Measurements from ENCODE around the gene FAXC. TPM values are rescaled to one million over a fixed set of nuclear protein-coding genes. Genes with fewer than 3 reads are reported as not detected.
"Not testable (repeated sequence)": the region's sequence is repeated elsewhere in the genome, so short reads cannot be mapped to it uniquely, and the experiment has no call there.

The FAXC gene
- total RNA-seq, 1 donor from 2014 or later: 0.07 TPM

DNA sequence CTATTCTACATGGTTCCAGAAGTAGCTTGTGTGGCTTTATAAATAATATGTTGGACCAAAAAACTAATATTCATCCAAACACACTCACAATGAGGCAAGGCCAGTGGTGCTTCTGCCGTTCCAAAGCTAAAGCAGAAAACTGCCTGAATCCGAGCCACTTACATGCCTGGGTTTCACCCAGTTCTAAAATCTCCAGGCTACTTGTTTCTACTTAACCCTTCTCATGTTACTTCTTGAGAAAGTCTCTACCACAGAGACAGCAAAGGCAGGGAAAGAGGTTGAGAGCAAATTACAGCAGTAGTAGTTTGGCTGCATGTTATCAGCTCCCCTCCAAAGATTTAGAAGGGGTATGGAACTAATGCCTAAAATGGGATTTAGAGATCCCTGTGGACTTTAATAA is 62.0 kb downstream of the FAXC start:
- no peak for DNase-seq (ENCODE audit: low read depth, low spot score)

DNA sequence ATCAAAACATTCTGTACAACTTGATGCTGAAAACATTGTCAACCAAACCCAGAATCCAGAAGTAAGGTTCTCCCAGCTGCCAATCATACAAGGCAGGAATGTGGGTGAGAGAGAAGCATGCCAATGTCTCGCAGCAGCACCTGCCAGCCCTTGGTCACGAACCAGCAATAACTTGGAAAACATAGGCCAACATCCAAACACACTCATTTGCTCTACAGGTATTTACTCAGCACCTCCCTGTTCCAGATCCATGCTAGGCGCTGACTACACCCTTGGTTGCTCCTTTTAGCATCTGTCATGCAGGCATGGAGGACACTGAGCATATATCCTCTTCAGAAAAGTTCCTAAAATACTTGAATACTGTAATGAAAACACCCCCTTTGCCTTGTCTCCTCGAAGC is 63.6 kb downstream of the FAXC start:
- DNase-seq (ENCODE audit: low read depth, low spot score): no peak

DNA sequence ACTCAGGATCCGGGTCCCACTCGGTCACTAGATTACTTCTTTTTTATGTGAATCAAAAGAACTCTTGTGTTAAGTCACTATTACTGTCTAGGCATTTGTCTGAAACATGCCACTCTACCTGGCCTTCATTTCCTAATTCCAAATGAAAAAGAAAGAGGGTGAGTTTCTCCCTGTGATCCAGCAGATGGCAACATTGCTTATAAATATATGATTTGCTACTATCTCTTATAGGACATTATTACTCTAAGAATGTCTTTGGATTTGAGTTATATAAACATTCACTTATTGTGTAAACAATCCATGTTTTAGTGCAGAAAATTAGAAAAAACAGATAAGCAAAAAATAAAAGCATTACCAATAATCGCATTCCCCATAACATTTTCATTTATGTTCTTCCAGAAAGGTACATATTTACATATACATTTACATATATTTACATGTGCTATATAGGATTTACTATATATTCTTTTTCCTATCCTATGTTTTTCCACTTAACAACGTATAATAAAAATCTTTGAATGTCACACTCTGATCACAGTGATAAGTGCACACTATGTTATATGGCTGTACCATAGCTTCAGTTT is 66.9 kb downstream of the FAXC start:
- no peak for DNase-seq (ENCODE audit: low read depth, low spot score)

DNA sequence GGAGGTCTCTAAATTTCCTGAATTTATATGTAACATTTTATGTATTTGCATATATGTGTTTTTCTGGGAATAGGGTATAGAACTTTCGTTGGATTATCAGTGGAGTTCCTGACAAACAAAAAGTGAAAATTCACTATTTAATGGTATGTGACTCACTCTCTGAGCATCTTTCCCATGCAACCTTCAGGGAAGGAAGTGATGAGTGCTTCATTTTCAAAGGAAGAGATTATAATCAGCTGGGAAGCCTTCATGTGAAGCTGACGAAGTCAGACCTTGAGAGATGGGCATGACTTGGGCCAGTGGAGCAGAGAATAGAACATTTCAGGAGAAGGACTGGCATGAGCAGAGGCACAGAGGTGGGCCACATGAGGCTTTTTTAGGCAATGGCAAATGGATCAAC is 72.7 kb downstream of the FAXC start:
- no peak for DNase-seq (ENCODE audit: low read depth, low spot score)

DNA sequence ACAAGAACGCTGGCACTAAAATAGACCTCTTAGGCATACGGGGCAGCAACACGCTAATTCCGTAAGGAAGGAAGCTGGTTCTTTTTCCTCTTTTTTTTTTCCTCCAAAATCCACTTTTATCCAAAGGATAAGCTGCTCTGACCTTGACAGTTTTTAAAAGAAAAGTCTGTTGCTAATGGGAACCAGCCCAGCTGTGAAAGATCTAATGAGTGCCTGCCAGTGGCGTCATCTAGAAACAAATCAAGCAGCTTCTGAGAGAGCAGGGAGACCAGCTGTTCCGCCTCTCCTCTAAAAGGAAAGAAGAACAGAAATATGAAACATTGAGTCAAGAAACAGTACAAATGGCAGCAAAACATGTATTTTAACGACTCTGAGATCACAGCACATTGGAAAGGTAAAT is 78.6 kb downstream of the FAXC start:
- no peak for DNase-seq (ENCODE audit: low read depth, low spot score)

DNA sequence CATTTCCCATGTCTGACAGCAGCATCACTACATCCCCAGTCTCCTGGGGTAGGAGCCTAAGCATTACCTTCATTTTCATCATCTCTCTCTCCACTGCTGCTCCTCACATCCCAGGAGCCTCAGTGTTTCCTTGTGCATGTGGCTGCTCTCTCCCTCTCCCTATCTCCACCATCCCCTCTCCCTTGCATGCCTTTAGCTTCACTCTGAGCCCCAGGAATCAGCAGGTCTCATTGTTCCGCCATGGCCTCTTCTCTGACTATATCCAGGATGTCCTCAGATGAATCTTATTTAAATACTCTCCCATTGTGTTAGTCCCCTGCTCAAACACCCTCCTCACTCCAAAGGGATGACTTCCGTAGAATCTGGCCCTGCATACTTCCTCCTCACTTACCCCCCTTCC is 79.4 kb downstream of the FAXC start:
- no peak for DNase-seq (ENCODE audit: low read depth, low spot score)

DNA sequence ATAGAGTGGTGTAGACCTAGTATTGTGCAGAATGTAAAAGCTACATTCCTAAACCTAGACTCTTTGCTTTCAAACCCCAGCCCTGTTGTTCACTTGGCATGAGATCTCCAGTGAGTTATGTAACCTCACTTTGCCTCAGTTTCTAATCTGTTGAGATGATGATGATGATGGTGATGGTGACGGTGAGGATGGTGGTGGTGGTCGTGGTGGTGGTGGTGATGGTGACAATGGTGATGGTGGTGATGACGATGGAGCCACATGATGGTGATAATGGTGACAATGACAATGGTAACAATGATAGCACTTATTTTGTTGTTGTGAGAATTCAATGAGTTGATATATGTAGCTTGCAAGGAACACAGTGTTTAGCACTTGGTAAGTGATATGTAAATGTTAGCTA is 80.3 kb downstream of the FAXC start:
- no peak for DNase-seq (ENCODE audit: low read depth, low spot score)

DNA sequence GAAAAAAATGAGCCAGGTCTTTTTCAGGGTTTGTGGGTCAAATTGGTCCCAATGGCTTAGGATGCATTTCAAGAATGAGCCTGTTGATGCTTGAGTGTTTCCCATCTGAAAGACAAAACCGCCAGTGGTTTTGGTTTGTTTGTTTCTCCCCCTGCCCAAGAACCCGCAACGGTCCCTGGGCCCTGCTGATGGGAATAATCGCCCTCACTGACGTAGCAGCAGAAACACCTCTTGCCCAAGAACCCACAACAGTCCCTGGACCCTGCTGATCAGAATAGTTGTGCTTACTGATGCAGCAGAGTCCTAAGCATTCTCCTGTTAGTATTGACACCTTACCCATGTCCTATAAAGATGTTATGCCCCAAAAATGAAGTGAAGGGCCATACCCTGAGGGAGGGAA is 82.5 kb downstream of the FAXC start:
- not testable (repeated sequence) for DNase-seq (ENCODE audit: low read depth, low spot score)

DNA sequence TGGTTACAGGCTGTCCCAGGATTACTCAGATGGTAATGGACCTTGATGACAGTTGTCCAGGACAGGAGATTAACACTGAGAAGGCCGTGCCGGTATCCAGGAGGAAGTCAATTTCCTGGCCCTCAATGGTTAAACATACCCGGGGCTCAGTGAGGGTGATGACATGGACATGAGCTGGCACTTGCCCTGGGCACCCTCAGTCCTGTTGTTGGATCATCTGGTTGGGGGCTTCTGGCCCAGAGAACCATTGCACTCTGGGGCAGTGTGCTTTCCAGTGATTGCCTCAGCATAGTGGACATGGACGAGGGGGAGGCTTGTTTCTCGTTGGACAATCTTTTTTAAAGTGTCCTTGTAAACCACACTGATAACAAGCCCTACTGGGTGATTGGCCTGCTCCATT is 84.0 kb downstream of the FAXC start:
- DNase-seq (ENCODE audit: low read depth, low spot score): not testable (repeated sequence)

DNA sequence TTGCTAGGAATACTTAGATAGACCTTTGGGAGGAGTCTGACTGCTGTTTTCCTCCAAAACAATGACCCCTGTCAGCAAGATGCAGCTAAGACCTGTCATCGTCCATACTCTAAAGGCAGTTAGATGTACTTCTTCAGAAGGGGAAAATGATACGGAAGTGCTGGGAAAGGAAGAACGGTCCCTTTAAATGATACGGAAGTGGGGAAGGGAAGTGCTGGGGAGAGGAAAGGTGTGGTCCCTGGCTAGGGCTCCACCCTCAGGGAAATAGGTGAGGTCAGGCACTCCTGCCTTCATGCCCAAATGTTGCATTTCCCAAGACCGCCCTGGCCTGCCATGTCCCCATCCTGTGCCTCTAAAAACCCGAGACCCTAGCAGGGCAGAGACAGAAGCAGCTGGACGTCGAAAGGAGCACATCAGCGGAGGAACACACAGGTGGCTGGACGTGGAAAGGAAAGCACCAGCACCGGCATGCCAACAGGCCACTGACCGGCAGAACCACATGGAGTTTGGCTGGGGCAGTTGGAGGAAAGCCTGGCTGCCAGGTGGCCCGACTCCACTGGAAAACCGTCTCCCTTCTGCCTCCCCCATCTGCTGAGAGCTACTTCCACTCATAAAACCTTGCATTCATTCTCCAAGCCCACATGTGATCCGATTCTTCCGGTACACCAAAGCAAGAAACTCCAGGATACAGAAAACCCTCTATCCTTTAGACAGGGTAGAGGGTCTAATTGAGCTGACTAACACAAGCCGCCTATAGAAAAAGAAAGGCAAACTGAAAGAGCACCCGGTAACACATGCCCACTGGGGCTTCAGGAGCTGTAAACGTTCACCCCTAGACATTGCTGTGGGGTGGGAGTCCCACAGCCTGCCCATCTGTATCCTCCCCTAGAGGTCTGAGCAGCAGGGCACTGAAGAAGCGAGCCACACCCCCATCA is 94.6 kb downstream of the FAXC start:
- no peak for DNase-seq (ENCODE audit: low read depth, low spot score)

DNA sequence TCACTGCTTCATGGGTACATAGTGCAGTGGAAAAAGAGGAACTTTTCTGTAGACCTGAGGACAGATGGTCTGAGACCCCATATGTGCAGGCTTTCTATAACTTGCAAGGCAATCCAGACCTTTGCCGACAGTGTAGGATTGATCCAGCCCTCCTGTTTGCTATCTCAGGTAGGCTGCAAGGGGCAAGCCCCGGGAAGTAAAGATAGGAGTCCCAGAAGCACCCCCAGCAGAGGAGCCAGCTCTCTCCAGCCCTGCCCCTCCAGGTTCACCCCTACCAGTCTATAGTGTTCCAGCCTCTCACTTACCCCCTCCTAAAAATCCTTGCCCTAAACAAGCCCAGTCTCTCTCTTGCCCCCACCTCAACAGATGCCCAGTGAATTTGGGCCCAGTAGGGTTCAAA is 96.2 kb downstream of the FAXC start:
- DNase-seq (ENCODE audit: low read depth, low spot score): no peak

DNA sequence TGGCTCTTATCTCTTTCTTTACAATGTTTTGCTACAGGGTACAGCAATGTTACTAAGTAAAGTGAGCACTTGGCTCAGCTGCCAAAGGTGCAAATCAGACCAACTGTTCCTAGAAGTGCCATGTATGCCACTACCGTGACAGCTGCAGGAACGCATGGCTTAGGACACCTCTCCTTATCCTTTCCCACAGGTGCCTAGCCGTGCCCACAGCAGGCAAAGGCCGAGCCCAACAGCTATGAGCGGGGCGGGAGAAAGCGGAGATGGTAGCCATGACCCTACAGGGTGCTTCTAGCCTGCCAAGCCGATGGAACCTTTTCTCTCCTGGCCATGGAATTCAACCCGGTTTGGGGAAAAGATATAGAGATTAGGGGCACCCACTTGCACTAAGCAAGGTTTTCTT is 97.1 kb downstream of the FAXC start:
- no peak for DNase-seq (ENCODE audit: low read depth, low spot score)

DNA sequence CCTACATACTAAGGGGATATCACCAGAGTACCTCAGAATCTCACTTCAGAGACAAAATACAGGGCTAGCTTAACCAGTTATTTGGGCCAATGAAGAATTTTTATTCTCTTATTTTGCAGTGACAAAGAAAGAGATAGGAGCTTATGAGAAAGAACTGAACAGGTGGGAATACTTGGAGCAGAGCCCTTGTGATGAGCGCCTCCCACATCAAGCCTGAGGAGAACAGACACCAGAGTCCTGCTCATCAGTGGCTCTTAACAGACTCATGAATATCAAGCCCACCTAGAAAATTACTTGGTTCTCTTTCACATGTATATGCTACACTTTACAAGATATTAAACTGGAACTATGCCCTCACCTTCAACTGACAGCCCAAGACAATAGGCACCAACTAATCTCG is 99.0 kb downstream of the FAXC start:
- DNase-seq (ENCODE audit: low read depth, low spot score): no peak

DNA sequence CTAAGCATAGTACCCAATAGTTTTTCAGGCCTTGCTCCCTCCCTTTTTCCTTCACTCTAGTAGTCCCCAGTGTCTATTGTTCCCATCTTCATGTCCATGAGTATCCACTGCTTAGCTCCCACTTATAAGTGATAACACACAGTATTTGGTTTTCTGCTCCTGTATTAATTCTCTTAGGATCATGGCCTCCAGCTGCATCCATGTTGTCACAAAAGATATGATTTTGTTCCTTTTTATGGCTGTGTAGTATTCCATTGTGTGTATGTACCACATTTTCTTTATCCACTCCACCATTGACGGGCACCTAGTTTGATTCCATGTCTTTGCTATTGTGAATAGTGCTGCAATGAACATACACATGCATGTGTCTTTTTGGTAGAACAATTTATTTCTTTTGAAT is 102.9 kb downstream of the FAXC start:
- DNase-seq (ENCODE audit: low read depth, low spot score): no peak

DNA sequence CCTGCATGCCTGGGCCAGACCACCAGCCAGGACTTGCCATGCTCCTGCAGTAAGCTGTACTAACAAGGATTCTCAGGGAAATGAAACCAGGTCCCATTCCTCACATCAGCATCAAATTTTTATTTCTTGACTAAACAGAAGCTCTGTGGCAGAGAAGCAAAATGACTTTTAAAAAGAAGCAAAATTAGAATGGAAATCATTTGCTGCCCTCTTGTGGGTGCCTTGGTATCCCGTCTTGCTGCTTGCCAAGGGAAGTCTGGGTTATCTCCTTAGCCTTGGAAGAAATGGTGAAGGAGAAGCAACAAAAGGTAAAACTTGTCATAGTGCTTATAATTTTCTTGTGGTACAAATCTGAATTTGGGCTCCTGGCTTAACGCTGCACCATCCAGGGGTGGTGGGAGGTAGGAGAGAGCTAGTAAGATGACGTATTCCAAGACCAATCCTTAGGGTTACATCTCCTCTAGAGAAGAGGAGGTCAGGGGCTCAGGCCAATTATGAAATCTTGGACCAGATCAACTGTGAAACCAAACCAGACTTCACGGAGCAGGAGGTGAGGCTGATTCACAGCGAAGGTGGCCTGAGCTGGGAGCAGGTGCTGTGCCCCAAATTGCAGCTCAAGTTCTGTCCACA is 107.5 kb downstream of the FAXC start:
- DNase-seq (ENCODE audit: low read depth, low spot score): no peak

DNA sequence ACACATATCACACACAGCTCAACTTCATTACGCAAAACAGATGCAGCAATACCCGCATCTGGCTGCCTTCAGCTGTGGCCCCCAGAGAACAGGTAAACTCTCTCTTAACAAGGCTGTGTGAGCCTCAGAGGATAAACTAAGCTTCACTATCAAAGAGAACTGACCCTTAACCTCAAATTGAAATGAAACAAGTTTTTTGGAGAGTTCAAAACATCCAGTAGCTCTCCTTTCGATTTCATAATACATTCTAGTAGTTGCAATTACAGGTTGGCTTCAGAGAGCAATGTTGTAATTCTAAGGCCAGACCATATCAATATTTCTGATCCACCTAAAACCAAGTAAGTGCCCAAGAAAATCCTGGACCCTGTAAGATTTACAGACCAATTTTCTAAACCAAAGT is 113.5 kb downstream of the FAXC start:
- DNase-seq (ENCODE audit: low read depth, low spot score): no peak

DNA sequence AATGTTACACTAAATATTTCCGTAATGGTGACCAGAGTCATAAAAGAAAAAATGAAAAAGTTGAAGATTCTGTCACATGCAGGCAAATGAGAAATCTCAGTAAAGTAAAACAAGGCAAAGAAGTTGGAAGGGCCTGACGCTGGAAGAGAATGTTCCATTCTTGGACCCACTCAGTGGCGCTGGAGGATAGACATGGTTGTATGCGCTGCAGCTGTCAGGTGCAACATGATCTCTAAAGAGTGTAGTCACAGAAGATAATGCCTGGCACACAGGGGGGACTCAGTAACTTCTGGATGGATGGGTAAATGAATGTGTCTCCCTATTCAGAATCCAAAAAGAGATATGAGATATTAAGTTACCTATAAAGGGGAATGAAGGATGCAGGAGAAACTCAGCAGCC is 116.3 kb downstream of the FAXC start:
- DNase-seq (ENCODE audit: low read depth, low spot score): no peak

DNA sequence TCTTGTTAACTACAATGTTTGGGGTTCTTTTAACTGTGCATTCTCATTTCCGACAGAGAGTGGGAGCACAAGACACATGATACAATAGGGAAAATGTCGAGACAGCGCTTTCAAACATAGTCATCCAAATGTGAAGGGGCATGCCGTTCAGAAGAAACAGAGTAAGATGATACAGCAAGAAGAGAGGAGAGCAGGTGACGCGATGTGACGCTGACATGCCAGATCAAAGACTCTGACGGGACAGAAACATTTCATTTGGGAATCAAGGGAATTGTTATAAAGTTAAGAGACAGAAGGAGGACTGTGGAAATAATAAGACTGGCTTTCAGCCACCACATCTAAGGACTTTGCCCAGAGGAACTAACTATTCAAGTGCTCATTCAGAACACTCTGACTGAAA is 117.4 kb downstream of the FAXC start:
- no peak for DNase-seq (ENCODE audit: low read depth, low spot score)

DNA sequence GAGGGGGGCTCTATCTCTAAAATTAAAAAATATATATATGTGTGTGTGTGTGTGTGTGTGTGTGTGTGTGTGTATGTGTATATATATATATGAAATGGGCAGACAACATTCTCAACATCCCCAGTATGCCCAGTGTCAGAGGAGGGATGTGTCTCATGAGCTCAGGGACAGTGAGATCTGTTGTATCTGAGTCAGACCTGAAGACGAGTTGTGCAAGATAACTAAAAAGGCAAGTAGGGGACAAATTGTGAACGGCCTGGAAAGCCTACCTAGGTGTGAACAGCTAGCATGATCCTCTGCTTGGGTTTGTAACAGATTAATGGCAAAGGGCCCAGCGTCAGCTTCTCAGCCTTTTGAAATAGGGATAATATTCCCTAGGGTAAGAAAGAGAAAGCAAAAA is 124.3 kb downstream of the FAXC start:
- no peak for DNase-seq (ENCODE audit: low read depth, low spot score)

Data from pulmonary artery endothelial cell (primary cell).